Measurements from ENCODE around the gene C1orf141.

DNA sequence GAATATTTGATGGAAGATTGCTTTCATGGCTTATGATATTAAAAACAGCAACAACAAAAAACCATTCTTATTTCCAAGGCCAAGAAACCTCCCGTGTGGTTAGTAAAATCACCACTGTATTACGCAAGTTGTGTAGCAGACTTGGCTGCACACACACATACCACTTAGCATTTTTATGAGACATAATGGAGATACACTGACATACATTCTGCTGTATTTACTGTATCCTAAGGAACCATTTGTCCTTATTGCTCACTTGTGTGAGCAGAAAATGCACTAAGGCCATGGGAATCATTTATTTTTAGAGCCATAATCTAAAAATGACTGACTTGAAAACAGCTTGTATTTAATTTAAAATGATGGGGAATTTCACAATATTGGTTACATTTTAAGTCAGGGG is 584 bp upstream of the C1orf141 start:
- TF ChIP-seq CTCF (IDR thresholded peaks at IDR 0.05) (no peak), POLR2A (IDR thresholded peaks at IDR 0.05) (no peak)
